ENCODE measurements around the gene ITGB7. TPM values are rescaled to one million over a fixed set of nuclear protein-coding genes. Genes with fewer than 3 reads are reported as not detected.
"Not testable (repeated sequence)": the region's sequence is repeated elsewhere in the genome, so short reads cannot be mapped to it uniquely, and the experiment has no call there.

The ITGB7 gene
- total RNA-seq, 1 donor from 2014 or later = 33.4 TPM

DNA sequence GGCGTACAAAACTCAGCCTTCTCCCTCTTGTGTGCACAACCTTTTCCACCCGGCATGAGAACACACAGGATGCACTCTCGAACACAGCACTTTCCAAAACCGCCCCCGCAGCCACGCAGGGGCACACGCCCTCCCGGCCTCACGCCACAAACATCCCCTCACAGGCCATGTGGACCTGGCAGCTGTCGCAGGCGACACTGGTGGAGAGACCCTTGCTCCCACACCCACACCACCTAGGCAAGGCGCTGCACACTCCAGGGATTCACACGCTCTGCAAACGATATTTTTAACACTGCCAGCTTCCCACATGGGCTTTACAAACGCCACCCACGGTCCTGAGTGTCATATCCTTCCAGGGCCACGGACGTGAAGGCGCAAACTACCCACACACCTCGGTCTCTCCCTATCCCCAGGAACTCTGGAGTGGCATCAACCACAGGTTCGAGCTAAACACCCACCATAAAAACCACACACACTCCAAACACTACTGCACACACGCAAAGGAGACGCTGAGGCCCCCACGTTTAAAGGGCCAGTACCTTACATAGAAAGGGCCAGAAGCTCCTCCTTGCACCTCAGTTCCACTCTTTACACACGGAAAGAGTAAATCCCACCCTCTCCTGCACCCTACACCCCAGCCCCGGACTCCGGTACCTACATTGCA, 12.4 kb upstream of the ITGB7 start:
- ATAC-seq (no peak), DNase-seq (ENCODE audit: low spot score) (no peak)
- intact Hi-C loops (cut with DNase I) = no loop called here

GRCh38 chr12:53218551-53219291, 11.7 kb upstream of the ITGB7 start:
- intact Hi-C loops (cut with DNase I) = no loop called here
- ATAC-seq = peak; percentile 36
- peak; percentile 76 for DNase-seq (ENCODE audit: low spot score)

- DNase-seq (ENCODE audit: low spot score) (no peak), ATAC-seq (no peak)
- intact Hi-C loops (cut with DNase I) = no loop called here
Observed at GRCh38 chr12:53217931-53218307, 10.9 kb upstream of the ITGB7 start.

DNA sequence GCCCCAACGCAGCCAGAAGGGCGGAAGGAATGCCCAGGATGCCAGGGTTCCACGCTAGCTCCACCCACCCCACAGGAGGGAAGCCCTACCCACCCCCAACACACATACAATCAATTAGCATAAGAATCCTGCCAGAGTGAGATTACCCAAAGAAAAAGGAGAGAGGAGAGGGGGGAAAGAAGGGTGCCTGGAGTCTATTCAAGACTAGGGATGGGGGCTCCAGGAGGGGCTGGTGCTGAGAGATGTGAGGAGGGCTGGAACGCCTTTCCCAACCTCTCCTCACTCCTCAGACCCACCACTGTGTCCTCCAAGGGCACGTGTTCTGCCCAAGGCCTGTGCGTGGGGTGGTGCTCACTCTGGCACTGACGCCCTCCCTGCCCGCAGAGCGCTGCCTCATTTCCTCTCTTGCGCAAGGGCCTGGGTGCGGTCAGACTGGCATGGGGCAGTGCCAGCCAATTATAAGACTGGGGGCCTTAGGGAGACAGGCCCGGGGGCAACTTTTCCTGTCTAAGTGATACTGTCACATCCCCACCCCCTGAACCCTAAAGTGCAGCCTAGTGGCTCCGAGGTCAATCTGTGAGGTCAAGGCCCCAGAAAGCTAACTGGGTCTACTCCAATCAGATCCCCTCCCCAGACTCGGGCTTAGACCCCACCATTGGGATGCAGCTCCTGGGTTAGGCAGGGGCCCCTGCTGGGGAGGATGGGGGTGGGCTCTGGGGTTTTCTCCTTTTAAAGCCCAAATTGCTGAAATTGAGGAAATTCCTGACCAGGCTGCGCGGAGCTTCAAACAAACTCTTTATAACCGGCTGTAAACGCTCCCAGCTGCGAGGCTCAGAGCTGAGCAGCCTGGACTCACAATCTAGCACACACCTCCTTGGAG, 10.2 kb upstream of the ITGB7 start:
- DNase-seq (ENCODE audit: low spot score) (peak; percentile 71), ATAC-seq (no peak)
- intact Hi-C loops (cut with DNase I) = no loop called here

DNA sequence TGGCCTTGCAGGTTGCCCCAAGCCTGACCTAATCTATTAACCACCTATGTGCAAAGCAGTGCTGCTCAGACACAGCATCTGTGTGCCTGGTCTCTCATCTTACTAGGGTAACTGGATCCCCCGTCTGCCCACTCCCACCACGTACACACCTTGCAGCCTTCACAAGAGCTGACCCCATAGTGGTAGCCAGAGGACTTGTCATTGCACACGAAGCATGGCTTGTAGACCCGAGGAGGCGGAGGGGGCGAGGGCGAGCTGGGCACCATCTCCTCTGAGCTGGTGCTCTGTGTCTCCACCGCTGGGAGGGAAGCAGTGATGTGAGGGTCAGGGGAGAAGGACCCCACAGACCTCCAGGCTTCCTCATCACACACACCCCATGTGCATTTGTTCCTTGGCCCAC, 8.4 kb upstream of the ITGB7 start:
- DNase-seq (ENCODE audit: low spot score) (no peak), ATAC-seq (no peak)
- intact Hi-C loops (cut with DNase I) = no loop called here

DNA sequence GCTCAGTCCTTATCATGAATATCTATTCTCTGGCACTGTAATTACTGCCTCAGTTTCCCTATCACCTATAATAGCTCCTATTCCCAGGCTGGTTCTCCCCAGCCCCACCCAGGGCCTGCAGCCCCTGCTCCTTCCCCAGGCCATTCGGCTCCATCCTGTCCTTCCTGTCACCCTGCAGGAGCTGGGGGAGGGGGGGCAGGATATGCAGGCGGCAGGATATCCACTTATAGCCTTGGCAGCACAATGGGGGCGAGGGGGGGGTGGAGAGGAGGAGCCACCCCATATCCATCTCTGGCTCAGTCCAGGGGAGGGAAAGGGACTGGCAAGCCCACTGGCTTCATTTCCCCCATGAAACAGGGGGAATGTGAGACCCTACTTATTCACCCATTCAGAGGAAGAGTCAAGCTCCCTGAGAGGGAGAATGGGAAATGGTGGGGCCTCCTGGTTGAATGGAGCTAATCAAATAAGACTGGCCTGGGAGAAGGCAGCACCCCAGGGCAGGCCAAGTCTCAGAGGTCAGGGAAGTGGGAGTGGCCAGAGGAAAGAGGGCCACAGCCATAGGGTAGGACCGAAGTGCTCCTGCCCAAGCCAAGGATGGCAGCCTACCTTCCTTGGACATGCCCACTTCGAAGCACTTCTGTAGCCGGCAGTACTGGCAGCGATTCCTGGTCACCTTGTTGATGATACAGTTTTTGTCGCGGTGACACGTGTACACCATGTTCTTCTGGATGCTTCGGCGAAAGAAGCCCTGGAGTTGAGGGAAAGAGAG, 7.8 kb upstream of the ITGB7 start:
- no peak for ATAC-seq
- intact Hi-C loops (cut with DNase I) = no loop called here
- no peak for DNase-seq (ENCODE audit: low spot score)

DNA sequence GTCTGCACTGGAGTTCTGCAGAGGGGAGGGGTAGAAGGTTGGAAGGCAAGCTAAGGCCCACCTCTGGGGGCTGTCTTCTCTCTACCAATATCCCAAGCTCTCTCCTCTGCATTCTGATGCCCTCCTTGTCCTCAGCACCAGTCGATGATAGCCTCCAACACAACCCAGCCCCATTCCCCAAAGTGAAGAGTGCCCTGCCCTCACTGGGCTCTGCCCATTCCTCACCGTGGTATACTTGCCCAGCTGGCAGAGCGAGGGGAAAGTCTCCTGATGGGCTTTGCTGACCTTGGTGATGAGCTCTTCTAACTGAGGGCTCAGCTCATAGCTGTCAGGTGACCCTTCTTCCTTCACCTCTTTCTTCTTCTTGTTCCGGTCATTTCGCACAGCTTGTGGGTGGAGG, 7.2 kb upstream of the ITGB7 start:
- no peak for DNase-seq (ENCODE audit: low spot score)
- intact Hi-C loops (cut with DNase I) = no loop called here
- no peak for ATAC-seq

DNA sequence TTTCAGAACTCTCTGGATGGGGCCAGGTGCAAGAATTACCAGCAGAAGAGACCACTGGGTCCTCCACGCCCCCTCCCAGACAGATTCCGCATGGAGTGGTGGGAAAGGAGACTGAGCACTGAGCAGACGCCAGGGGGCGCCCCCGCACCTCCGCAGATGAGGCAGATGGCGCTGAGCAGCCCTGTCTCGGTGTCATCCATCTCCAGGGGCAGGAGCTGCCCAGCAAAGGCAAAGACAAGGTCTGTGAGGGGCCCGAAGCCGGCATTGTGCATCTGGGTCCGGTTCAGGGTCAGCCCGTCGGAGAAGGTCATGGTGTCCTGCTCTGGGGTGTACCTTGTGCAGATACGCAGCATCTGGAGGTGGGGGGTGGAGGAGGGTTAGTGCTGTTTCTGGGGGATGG, 6.3 kb upstream of the ITGB7 start:
- intact Hi-C loops (cut with DNase I) = loop anchor here (2.0 kb wide), 1 partner anchor 75 kb away; no protein-coding TSS in a partner anchor
- ATAC-seq (peak; percentile 74), DNase-seq (ENCODE audit: low spot score) (peak; percentile 90)

DNA sequence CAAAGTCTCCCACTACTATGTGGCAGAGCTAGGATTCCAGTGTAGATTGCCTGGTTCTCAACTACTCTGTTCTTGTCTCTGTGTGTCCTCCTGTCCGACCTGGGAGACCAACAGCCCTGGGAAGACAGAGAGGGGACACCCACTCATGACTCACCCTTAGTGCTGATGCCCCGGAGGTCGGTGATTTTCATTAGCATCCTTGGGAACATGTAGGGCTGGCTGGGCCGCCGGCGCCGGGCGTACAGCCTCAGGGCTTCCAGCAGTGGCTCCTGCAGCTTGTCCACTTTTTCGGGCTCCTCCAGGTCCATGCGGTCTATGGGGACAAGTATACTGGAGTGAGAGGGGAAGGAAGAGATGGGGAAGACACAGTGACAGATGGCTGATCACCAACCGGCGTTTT, 5.9 kb upstream of the ITGB7 start:
- intact Hi-C loops (cut with DNase I) = loop anchor here (2.0 kb wide), 1 partner anchor 76 kb away; no protein-coding TSS in a partner anchor
- DNase-seq (ENCODE audit: low spot score) (no peak), ATAC-seq (no peak)

DNA sequence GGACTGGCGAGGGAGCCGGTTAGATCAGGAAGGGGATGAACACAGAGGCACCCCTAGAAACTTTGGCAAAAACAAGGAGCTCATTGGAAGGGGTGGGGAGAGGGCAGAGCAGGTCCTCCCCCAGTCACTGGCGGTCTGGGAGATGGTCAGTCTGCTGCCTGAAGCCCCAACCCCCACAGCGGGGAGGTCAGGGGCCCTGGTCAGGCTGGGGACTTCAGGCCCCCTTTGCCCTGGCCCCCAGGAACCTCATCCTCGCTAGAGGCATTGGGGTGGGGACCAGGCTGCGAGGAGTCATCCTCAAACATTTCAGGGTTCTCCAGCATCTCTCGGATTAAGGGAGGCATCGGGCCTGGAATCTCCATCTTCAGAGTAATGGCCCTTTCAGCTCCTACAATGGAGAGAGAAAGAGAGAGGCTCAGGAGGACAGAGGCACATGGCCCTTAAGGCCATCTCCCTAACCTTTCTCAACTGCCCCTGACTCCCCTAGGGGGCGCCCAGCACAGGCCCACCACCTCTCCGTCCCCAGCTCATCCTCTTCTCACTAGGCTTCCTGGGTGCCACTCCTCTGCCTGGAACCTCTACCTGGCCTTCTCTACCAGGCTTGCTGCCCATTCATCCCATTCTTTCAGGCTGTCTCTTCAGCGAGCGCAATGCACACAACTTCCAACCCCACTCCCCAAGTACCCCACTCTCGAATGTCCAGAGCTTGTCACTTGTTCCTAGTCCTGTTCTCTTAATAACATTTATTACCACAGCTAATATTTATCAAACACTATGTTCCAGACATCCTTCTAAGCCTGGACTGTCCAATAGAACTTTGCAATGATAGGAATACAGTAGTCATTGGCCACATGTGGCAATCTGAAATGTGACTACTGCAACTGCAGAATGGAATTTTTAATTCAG, 4.7 kb upstream of the ITGB7 start:
- intact Hi-C loops (cut with DNase I) = loop anchor here (2.0 kb wide), 1 partner anchor 77 kb away; no protein-coding TSS in a partner anchor
- no peak for DNase-seq (ENCODE audit: low spot score)

GRCh38 chr12:53210843-53211242, 3.8 kb upstream of the ITGB7 start:
- ATAC-seq (no peak), DNase-seq (ENCODE audit: low spot score) (no peak)
- intact Hi-C loops (cut with DNase I) = no loop called here

More for the DNA sequence above, 4.7 kb upstream of the ITGB7 start:
- no peak for ATAC-seq

DNA sequence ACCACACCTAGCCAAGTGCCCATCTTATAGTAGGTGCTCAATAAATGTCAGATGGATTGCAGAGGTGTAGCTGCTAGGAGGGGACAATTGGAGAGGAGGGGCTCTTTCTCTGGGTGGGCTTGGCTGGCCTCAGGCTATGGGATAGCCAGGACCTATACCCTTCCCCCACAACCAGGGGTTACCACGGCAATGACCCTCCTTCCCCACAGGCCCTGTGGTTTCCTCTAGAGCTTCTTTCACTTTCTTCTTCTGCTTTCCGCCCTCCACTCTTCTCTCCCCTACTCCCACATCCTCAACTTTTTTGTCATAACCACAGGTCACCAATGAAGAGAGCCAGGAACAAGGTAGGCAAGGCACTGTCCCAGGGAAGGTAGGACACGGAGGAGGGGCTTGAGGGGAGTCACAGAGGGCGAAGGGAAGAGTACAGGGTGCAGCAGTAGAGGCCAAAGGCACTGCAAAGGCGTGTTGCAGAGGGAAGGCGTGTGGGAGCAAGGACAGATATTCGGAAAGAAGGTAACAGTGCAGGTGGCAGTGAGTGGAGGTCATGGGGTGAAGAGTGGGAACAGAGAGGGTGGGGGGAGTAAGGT, 1.9 kb upstream of the ITGB7 start:
- no peak for DNase-seq (ENCODE audit: low spot score)
- intact Hi-C loops (cut with DNase I) = no loop called here
- no peak for ATAC-seq

DNA sequence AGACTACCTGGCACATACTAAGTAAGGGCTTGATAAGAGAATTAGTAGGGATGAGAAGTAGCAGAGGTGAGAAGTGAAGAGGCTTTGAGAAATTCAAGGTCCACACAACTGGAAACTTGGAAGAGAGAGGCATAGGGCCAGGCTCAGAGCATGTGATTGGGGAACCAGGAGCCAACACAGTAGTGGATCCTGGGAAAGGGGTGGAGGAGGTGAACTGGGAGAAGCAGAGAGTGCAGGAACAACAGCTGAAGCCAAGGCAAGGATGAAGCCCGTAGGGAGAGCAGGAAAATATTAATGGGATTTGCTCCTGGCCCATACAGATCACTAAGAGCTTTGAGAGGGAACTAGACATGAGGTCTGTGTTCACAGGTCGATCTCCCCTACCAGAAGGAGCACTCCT, 1.4 kb upstream of the ITGB7 start:
- DNase-seq (ENCODE audit: low spot score) (no peak), ATAC-seq (peak; percentile 66)
- intact Hi-C loops (cut with DNase I) = no loop called here

GRCh38 chr12:53205747-53206419, 1.2 kb downstream of the ITGB7 start:
- DNase-seq (ENCODE audit: low spot score) (peak; percentile 75), ATAC-seq (peak; percentile 84)
- intact Hi-C loops (cut with DNase I) = no loop called here

DNA sequence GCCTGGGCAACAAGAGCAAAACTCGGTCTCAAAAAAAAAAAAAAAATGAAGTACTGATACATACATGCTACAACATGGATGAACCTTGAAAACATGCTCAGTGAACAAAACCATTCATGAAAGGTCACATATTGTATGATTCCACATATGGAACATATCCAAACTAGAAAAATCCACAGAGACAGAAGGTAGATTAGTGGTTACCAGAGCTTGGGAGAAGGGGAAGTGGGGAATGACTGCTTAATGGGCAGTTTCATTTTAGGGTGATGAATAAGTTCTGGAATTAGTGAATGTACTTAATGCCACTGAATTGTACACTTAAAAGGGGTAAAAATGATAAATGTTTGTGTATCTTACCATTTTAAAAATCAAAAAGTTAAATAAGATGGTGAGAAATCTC, 2.7 kb downstream of the ITGB7 start:
- intact Hi-C loops (cut with DNase I) = no loop called here
- DNase-seq (ENCODE audit: low spot score) (no peak), ATAC-seq (no peak)

DNA sequence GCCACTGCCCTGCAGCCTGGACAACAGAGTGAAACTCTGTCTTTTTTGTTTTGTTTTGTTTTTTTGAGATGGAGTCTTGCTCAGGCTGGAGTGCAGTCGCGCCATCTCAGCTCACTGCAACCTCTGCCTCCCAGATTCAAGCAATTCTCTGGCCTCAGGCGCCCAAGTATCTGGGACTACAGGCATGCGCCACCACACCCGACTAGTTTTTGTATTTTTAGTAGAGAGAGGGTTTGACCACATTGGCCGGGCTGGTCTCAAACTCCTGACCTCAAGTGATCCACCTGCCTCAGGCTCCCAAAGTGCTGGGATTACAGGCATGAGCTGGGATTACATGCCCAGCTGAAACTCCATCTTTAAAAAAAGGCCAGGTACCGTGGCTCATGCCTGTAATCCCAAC, 4.7 kb downstream of the ITGB7 start:
- intact Hi-C loops (cut with DNase I); DNase-seq (ENCODE audit: low spot score); ATAC-seq: not testable (repeated sequence)

DNA sequence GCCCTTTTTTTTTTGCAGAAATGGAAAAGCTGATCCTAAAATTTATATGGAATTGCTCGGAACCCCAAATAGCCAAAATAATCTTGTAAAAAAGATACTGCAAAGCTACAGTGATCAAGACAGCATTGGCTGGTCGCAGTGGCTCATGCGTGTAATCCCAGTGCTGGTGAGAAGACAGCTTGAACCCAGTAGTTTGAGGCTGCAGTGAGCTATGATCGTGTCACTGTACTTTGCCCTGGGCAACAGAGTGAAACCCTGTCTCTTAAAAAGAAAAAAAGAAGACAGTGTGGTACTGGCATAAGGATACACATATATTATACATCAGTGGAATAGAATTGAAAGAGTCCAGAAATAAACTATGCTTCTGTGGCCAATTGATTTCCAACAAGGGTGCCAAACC, 5.4 kb downstream of the ITGB7 start:
- ATAC-seq = no peak
- DNase-seq (ENCODE audit: low spot score) = no peak
- intact Hi-C loops (cut with DNase I) = no loop called here

All from sciatic nerve (tissue), 2 donors.